Ovary (tissue), 3 donors: Measurements from ENCODE around the gene EFNA3.

ENCODE experiments used
- POLR2A ChIP-seq: fragments of 450-650 bp; IDR thresholded peaks from one replicate; pipeline ENCODE4 v1.6.1; 2017; ENCODE audit warnings: antibody characterized with exemption, mild to moderate bottlenecking, moderate library complexity
- TF ChIP-seq, protein P1 (sequence below), 3 donors: fragments of 450-650 bp in 2 of 3; fragments of 200-600 bp in 1 of 3; IDR thresholded peaks; one replicate each; pipeline versions ENCODE4 v1.5.1 to v1.8.0; 2016 to 2022; ENCODE audit warnings: antibody characterized with exemption in 3 of 3, mild to moderate bottlenecking in 1 of 3
- donor health status: DM: no; HTN: no; CAD: no.

DNA sequence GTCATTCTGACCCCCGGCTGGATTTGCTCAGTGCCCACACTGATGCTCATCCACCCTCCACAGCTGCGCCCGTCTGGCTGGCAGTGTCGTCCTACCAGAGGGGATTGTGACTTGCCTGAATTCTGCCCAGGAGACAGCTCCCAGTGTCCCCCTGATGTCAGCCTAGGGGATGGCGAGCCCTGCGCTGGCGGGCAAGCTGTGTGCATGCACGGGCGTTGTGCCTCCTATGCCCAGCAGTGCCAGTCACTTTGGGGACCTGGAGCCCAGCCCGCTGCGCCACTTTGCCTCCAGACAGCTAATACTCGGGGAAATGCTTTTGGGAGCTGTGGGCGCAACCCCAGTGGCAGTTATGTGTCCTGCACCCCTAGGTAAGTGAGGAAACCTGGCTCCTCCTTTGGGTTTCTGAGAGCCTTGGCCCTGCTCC lies 20.8 kb upstream of the EFNA3 start:
- no peak for TF ChIP-seq POLR2A
- TF ChIP-seq, protein P1, sequence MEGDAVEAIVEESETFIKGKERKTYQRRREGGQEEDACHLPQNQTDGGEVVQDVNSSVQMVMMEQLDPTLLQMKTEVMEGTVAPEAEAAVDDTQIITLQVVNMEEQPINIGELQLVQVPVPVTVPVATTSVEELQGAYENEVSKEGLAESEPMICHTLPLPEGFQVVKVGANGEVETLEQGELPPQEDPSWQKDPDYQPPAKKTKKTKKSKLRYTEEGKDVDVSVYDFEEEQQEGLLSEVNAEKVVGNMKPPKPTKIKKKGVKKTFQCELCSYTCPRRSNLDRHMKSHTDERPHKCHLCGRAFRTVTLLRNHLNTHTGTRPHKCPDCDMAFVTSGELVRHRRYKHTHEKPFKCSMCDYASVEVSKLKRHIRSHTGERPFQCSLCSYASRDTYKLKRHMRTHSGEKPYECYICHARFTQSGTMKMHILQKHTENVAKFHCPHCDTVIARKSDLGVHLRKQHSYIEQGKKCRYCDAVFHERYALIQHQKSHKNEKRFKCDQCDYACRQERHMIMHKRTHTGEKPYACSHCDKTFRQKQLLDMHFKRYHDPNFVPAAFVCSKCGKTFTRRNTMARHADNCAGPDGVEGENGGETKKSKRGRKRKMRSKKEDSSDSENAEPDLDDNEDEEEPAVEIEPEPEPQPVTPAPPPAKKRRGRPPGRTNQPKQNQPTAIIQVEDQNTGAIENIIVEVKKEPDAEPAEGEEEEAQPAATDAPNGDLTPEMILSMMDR (IDR thresholded peaks at IDR 0.05) = no peak
